Osteocyte (in vitro differentiated cells): ENCODE measurements around the gene EXOC6. TPM values are rescaled to one million over a fixed set of nuclear protein-coding genes. Genes with fewer than 3 reads are reported as not detected.
A peak's percentile ranks its signal among the peaks of the same experiment; 100 is the strongest.

ENCODE experiments used
- DNase-seq: peaks from one replicate; pipeline ENCODE4 v3.0.0; 2021; ENCODE audit warnings: mixed read lengths; ENCODE audit not compliant: unreplicated experiment; ENCODE audit errors: extremely low spot score
- H3K27ac Mint-ChIP-seq: one replicate; pipeline ENCODE4 v1.8.0; 2021; ENCODE audit warnings: mild to moderate bottlenecking, mixed read lengths; ENCODE audit not compliant: unreplicated experiment
- H3K27me3 Mint-ChIP-seq: one replicate; pipeline ENCODE4 v1.8.0; 2021; ENCODE audit warnings: mixed read lengths; ENCODE audit not compliant: unreplicated experiment
- H3K36me3 Mint-ChIP-seq: one replicate; pipeline ENCODE4 v1.8.0; 2021; ENCODE audit warnings: mixed read lengths; ENCODE audit not compliant: unreplicated experiment
- H3K4me1 Mint-ChIP-seq: one replicate; pipeline ENCODE4 v1.8.0; 2021; ENCODE audit warnings: mixed read lengths; ENCODE audit not compliant: unreplicated experiment
- H3K4me3 Mint-ChIP-seq: one replicate; pipeline ENCODE4 v1.8.0; 2021; ENCODE audit warnings: mild to moderate bottlenecking, moderate library complexity, mixed read lengths; ENCODE audit not compliant: unreplicated experiment
- H3K9me3 Mint-ChIP-seq: one replicate; pipeline ENCODE4 v1.8.0; 2021; ENCODE audit warnings: mixed read lengths; ENCODE audit not compliant: unreplicated experiment
- CTCF ChIP-seq: fragments of 200-600 bp; sonication (generic); IDR thresholded peaks from 2 replicates; pipeline ENCODE4 v1.5.0; 2021; ENCODE audit warnings: antibody characterized with exemption, mild to moderate bottlenecking, moderate library complexity
- total RNA-seq: library from RNA; stranded (reverse); gene quantifications from 2 replicates; pipeline ENCODE4 v1.2.1, GENCODE V29; 2021

EXOC6 gene
- total RNA-seq, 1 donor from 2014 or later: 8.5 TPM

- H3K9me3 Mint-ChIP-seq: no peaks in the 10 kb centered on the region
- no peak overlapping the region for H3K27ac Mint-ChIP-seq
- H3K36me3 Mint-ChIP-seq: peaks cover 3% of the 10 kb centered on the region
- H3K27me3 Mint-ChIP-seq: no peaks in the 10 kb centered on the region
- no peak for DNase-seq
- H3K4me3 Mint-ChIP-seq: no peak overlapping the region
- no peaks in the 10 kb centered on the region for H3K4me1 Mint-ChIP-seq
- peak; percentile 73 for TF ChIP-seq CTCF
Observed at GRCh38 chr10:92914478-92915325, 66.4 kb downstream of the EXOC6 start.

GRCh38 chr10:92915892-92916291 lies 67.6 kb downstream of the EXOC6 start:
- Mint-ChIP-seq H3K4me3 (no peak overlapping the region), H3K9me3 (peaks cover 5% of the 10 kb centered on the region), H3K27ac (no peak overlapping the region), H3K27me3 (no peaks in the 10 kb centered on the region), H3K4me1 (no peaks in the 10 kb centered on the region), H3K36me3 (peaks cover 11% of the 10 kb centered on the region)
- TF ChIP-seq CTCF: no peak
- no peak for DNase-seq

GRCh38 chr10:92916433-92916832 lies 68.1 kb downstream of the EXOC6 start:
- no peaks in the 10 kb centered on the region for H3K27me3 Mint-ChIP-seq
- H3K4me1 Mint-ChIP-seq: no peaks in the 10 kb centered on the region
- TF ChIP-seq CTCF: no peak
- peaks cover 7% of the 10 kb centered on the region for H3K9me3 Mint-ChIP-seq
- H3K4me3 Mint-ChIP-seq: no peak overlapping the region
- no peak overlapping the region for H3K27ac Mint-ChIP-seq
- peaks cover 13% of the 10 kb centered on the region for H3K36me3 Mint-ChIP-seq
- no peak for DNase-seq

GRCh38 chr10:92918603-92919002 lies 70.3 kb downstream of the EXOC6 start:
- peaks cover 7% of the 10 kb centered on the region for H3K9me3 Mint-ChIP-seq
- no peak overlapping the region for H3K4me3 Mint-ChIP-seq
- no peaks in the 10 kb centered on the region for H3K27me3 Mint-ChIP-seq
- DNase-seq: no peak
- TF ChIP-seq CTCF: no peak
- H3K36me3 Mint-ChIP-seq: peaks cover 14% of the 10 kb centered on the region
- no peak overlapping the region for H3K27ac Mint-ChIP-seq
- H3K4me1 Mint-ChIP-seq: no peaks in the 10 kb centered on the region

GRCh38 chr10:92920866-92921265 lies 72.5 kb downstream of the EXOC6 start:
- H3K9me3 Mint-ChIP-seq: peaks cover 7% of the 10 kb centered on the region
- H3K36me3 Mint-ChIP-seq: peaks cover 12% of the 10 kb centered on the region
- DNase-seq: no peak
- no peaks in the 10 kb centered on the region for H3K4me1 Mint-ChIP-seq
- TF ChIP-seq CTCF: no peak
- no peak overlapping the region for H3K4me3 Mint-ChIP-seq
- no peak overlapping the region for H3K27ac Mint-ChIP-seq
- H3K27me3 Mint-ChIP-seq: no peaks in the 10 kb centered on the region
